NB4 (cell line): ENCODE data around the gene YKT6.

Experiments used
- POLR2A ChIP-seq: IDR thresholded peaks from 2 replicates; pipeline ENCODE4 v1.6.1; 2011; ENCODE audit warnings: mild to moderate bottlenecking; ENCODE audit not compliant: insufficient read length; ENCODE audit errors: extremely low read depth
- TF ChIP-seq, protein P1 (sequence below): IDR thresholded peaks from one replicate; pipeline ENCODE4 v1.5.1; 2012; ENCODE audit warnings: low read depth, low read length
- TF ChIP-seq, protein P2 (sequence below): IDR thresholded peaks from 2 replicates; pipeline ENCODE4 v1.6.1; 2011; ENCODE audit warnings: low read depth, low read length

DNA sequence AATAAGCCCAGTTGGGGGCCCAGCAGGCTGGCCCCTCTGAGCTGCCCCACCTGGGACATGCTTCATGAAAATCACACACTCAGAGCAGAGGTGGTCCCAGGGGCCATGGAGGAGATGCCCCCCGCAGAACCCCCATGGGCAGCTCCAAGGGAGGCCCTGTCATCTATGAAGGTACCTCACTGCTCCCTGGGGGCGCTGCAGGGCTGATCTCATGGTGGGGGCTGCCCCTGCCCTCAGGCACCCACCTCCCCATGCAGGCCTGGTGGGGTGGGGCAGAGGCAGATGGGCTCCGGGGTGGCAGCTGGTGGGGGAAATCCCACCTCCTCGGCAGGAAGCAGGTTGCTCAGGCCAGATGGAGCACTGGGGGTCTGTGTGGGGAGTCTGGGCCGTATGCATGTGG lies 60.5 kb downstream of the YKT6 start:
- TF ChIP-seq, protein P1, sequence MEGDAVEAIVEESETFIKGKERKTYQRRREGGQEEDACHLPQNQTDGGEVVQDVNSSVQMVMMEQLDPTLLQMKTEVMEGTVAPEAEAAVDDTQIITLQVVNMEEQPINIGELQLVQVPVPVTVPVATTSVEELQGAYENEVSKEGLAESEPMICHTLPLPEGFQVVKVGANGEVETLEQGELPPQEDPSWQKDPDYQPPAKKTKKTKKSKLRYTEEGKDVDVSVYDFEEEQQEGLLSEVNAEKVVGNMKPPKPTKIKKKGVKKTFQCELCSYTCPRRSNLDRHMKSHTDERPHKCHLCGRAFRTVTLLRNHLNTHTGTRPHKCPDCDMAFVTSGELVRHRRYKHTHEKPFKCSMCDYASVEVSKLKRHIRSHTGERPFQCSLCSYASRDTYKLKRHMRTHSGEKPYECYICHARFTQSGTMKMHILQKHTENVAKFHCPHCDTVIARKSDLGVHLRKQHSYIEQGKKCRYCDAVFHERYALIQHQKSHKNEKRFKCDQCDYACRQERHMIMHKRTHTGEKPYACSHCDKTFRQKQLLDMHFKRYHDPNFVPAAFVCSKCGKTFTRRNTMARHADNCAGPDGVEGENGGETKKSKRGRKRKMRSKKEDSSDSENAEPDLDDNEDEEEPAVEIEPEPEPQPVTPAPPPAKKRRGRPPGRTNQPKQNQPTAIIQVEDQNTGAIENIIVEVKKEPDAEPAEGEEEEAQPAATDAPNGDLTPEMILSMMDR: no peak
- no peak for TF ChIP-seq POLR2A
- TF ChIP-seq, protein P2, sequence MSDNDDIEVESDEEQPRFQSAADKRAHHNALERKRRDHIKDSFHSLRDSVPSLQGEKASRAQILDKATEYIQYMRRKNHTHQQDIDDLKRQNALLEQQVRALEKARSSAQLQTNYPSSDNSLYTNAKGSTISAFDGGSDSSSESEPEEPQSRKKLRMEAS: no peak
